HG02571 (cell line): Measurements from ENCODE around the gene KIAA1217.

Source experiments
- ATAC-seq: cut with Tn5 transposase; IDR thresholded peaks from one replicate; pipeline ENCODE4 v1.9.1; 2021; ENCODE audit warnings: mild to moderate bottlenecking, moderate library complexity; ENCODE audit not compliant: unreplicated experiment

The KIAA1217 gene

GRCh38 chr10:24358022-24358421 lies 149.1 kb downstream of the KIAA1217 start:
- no peak for ATAC-seq

GRCh38 chr10:24360282-24361127 lies 151.6 kb downstream of the KIAA1217 start:
- ATAC-seq, result peak; percentile 87

- no peak for ATAC-seq
These were observed 154.1 kb downstream of the KIAA1217 start for GRCh38 chr10:24363070-24363469.

GRCh38 chr10:24367688-24368087 lies 158.8 kb downstream of the KIAA1217 start:
- no peak for ATAC-seq

- no peak for ATAC-seq
These were observed 161.9 kb downstream of the KIAA1217 start for GRCh38 chr10:24370877-24371276.

GRCh38 chr10:24371396-24371795 lies 162.5 kb downstream of the KIAA1217 start:
- ATAC-seq, result no peak

GRCh38 chr10:24374134-24374915 lies 165.4 kb downstream of the KIAA1217 start:
- no peak for ATAC-seq

GRCh38 chr10:24375510-24375909 lies 166.6 kb downstream of the KIAA1217 start:
- ATAC-seq, result no peak

- ATAC-seq, result no peak
These were observed 167.8 kb downstream of the KIAA1217 start for GRCh38 chr10:24376731-24377130.

- no peak for ATAC-seq
These were observed 169.4 kb downstream of the KIAA1217 start for GRCh38 chr10:24378126-24378920.

- ATAC-seq, result no peak
These were observed 172.5 kb downstream of the KIAA1217 start for GRCh38 chr10:24381235-24382010.

- no peak for ATAC-seq
These were observed 173.1 kb downstream of the KIAA1217 start for GRCh38 chr10:24382045-24382444.

- ATAC-seq, result peak; percentile 40
These were observed 173.6 kb downstream of the KIAA1217 start for GRCh38 chr10:24382596-24382978.

- peak; percentile 57 for ATAC-seq
These were observed 174.2 kb downstream of the KIAA1217 start for GRCh38 chr10:24382979-24383663.

GRCh38 chr10:24383681-24384106 lies 174.8 kb downstream of the KIAA1217 start:
- ATAC-seq, result peak; percentile 73

GRCh38 chr10:24384954-24385353 lies 176.0 kb downstream of the KIAA1217 start:
- no peak for ATAC-seq

GRCh38 chr10:24385776-24386175 lies 176.8 kb downstream of the KIAA1217 start:
- no peak for ATAC-seq

- ATAC-seq, result no peak
These were observed 181.3 kb downstream of the KIAA1217 start for GRCh38 chr10:24390146-24390700.

- no peak for ATAC-seq
These were observed 181.8 kb downstream of the KIAA1217 start for GRCh38 chr10:24390746-24391145.
